Femur (tissue), 1 donor: Measurements from ENCODE around the gene ASPA.
A peak's percentile ranks its signal among the peaks of the same experiment; 100 is the strongest.
"Not testable (repeated sequence)": the region's sequence is repeated elsewhere in the genome, so short reads cannot be mapped to it uniquely, and the experiment has no call there.

Source experiments
- DNase-seq: peaks from one replicate; pipeline ENCODE4 v3.0.0-alpha.2; 2017

ASPA gene

GRCh38 chr17:3510090-3510489 is 34.3 kb downstream of the ASPA start:
- no peak for DNase-seq

- DNase-seq = no peak
These were observed 36.2 kb downstream of the ASPA start for GRCh38 chr17:3511852-3512504.

- DNase-seq = peak; percentile 91
These were observed 36.8 kb downstream of the ASPA start for GRCh38 chr17:3512505-3513171.

- DNase-seq = peak; percentile 25
These were observed 37.7 kb downstream of the ASPA start for GRCh38 chr17:3513305-3514035.

- DNase-seq = not testable (repeated sequence)
These were observed 38.4 kb downstream of the ASPA start for GRCh38 chr17:3514167-3514566.

- DNase-seq = no peak
These were observed 39.1 kb downstream of the ASPA start for GRCh38 chr17:3514873-3515272.

- DNase-seq = not testable (repeated sequence)
These were observed 43.7 kb downstream of the ASPA start for GRCh38 chr17:3519472-3519871.

- no peak for DNase-seq
These were observed 48.2 kb downstream of the ASPA start for GRCh38 chr17:3524024-3524423.

GRCh38 chr17:3526491-3526890 is 50.7 kb downstream of the ASPA start:
- no peak for DNase-seq

- DNase-seq = no peak
These were observed 51.2 kb downstream of the ASPA start for GRCh38 chr17:3526971-3527370.

GRCh38 chr17:3527468-3527867 is 51.7 kb downstream of the ASPA start:
- DNase-seq = no peak

- DNase-seq = no peak
These were observed 52.1 kb downstream of the ASPA start for GRCh38 chr17:3527896-3528295.

GRCh38 chr17:3528403-3528851 is 52.6 kb downstream of the ASPA start:
- DNase-seq = peak; percentile 23

GRCh38 chr17:3528880-3529511 is 53.2 kb downstream of the ASPA start:
- DNase-seq = no peak

- DNase-seq = peak; percentile 87
These were observed 54.3 kb downstream of the ASPA start for GRCh38 chr17:3529817-3530741.

- DNase-seq = peak; percentile 60
These were observed 55.7 kb downstream of the ASPA start for GRCh38 chr17:3531266-3532101.

- DNase-seq = no peak
These were observed 56.5 kb downstream of the ASPA start for GRCh38 chr17:3532106-3532858.

GRCh38 chr17:3532859-3533142 is 57.0 kb downstream of the ASPA start:
- DNase-seq = no peak

- no peak for DNase-seq
These were observed 58.0 kb downstream of the ASPA start for GRCh38 chr17:3533752-3534151.

- DNase-seq = no peak
These were observed 59.1 kb downstream of the ASPA start for GRCh38 chr17:3534881-3535252.
